Tibial nerve (tissue), 4 donors: ENCODE results near the gene NDFIP1. TPM values are rescaled to one million over a fixed set of nuclear protein-coding genes. Genes with fewer than 3 reads are reported as not detected.

ENCODE experiments used
- DNase-seq, 2 donors: peaks; one replicate each; pipeline ENCODE4 v3.0.0-alpha.2; 2019; ENCODE audit warnings: low spot score in 2 of 2
- H3K27ac ChIP-seq, 4 donors: fragments of 200-600 bp; sonication (generic) in 3 of 4; one replicate each; pipeline ENCODE4 v1.5.1; 2017 to 2019; ENCODE audit warnings: mild to moderate bottlenecking in 1 of 4
- H3K27me3 ChIP-seq, 2 donors: fragments of 200-600 bp; sonication (generic) in 1 of 2; one replicate each; pipeline versions ENCODE4 v1.5.1 to v1.6.0; 2017 to 2019
- H3K36me3 ChIP-seq, 3 donors: fragments of 200-600 bp; sonication (generic); one replicate each; pipeline ENCODE4 v1.5.1; 2018 to 2019
- H3K4me1 ChIP-seq, 4 donors: fragments of 200-600 bp; sonication (generic) in 3 of 4; one replicate each; pipeline ENCODE4 v1.5.1; 2017 to 2019
- H3K4me3 ChIP-seq, 4 donors: fragments of 200-600 bp; sonication (generic) in 3 of 4; one replicate each; pipeline ENCODE4 v1.5.1; 2017 to 2019; ENCODE audit warnings: mild to moderate bottlenecking in 1 of 4, moderate library complexity in 1 of 4
- H3K9me3 ChIP-seq, 4 donors: fragments of 200-600 bp; sonication (generic) in 3 of 4; one replicate each; pipeline ENCODE4 v1.5.1; 2017 to 2019
- EP300 ChIP-seq, 2 donors: sonication (generic); formaldehyde crosslinking; IDR thresholded peaks; one replicate each; pipeline ENCODE4 v1.6.1; 2017; ENCODE audit warnings: antibody characterized with exemption in 2 of 2, mild to moderate bottlenecking in 1 of 2
- POLR2A ChIP-seq, 2 donors: fragments of 450-650 bp; IDR thresholded peaks; one replicate each; pipeline ENCODE4 v1.6.1; 2017; ENCODE audit warnings: antibody characterized with exemption in 2 of 2, mild to moderate bottlenecking in 2 of 2, moderate library complexity in 2 of 2
- WGBS, 2 donors: methylation state at CpG; one replicate each; pipeline ENCODE4 v1.1.5; 2018; 5-methylcytosine and 5-hydroxymethylcytosine counted together
- total RNA-seq, 4 donors: library from RNA; depleted of rRNA; stranded (reverse); fragments of >200 nt; gene quantifications; one replicate each; pipeline ENCODE4 v1.1.0, GENCODE V29; 2016
- TF ChIP-seq, protein P1 (sequence below), 5 experiments: fragments of 200-600 bp in 3 of 5; fragments of 450-650 bp in 2 of 5; sonication (generic) in 3 of 5; IDR thresholded peaks; one replicate each; pipeline ENCODE4 v1.5.1; 2016 to 2019; ENCODE audit warnings: antibody characterized with exemption in 5 of 5, mild to moderate bottlenecking in 3 of 5, moderate library complexity in 2 of 5

NDFIP1 gene
- total RNA-seq, 4 donors from 2014 or later: 96.1 to 172 (median 107) TPM

DNA sequence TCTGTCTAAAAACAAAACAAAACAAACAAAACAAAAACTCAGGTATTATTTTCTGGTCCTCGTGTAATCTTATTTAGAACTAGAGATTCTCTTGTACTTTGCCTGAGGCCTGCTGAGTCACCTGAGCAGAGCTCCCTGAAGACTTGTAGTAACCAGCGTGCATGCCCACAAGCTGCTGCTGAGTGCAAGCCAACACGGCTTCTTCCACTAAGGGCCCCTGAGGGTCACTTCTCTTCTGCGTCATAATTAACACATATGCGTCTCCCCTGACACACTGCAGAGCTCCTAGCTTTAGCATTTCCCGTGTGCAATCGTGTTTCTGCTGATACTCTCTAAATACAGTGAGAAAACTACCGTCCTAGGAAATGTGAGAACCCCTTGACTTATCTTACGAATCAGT, 10.9 kb upstream of the NDFIP1 start:
- 79 to 83% methylated on average over 9 of the region's 9 CpGs for WGBS, 2 donors
- no peak for DNase-seq
- TF ChIP-seq, protein P1, sequence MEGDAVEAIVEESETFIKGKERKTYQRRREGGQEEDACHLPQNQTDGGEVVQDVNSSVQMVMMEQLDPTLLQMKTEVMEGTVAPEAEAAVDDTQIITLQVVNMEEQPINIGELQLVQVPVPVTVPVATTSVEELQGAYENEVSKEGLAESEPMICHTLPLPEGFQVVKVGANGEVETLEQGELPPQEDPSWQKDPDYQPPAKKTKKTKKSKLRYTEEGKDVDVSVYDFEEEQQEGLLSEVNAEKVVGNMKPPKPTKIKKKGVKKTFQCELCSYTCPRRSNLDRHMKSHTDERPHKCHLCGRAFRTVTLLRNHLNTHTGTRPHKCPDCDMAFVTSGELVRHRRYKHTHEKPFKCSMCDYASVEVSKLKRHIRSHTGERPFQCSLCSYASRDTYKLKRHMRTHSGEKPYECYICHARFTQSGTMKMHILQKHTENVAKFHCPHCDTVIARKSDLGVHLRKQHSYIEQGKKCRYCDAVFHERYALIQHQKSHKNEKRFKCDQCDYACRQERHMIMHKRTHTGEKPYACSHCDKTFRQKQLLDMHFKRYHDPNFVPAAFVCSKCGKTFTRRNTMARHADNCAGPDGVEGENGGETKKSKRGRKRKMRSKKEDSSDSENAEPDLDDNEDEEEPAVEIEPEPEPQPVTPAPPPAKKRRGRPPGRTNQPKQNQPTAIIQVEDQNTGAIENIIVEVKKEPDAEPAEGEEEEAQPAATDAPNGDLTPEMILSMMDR (IDR thresholded peaks at IDR 0.05): no peak
- no peak for TF ChIP-seq POLR2A (IDR thresholded peaks at IDR 0.05)
- no peak for TF ChIP-seq EP300 (IDR thresholded peaks at IDR 0.05)
- Histone ChIP-seq H3K36me3 (no peaks in the 10 kb centered on the region), H3K4me3 (no peak overlapping the region), H3K27ac (no peak overlapping the region), H3K4me1 (peaks cover 0 to 4% (median 0%) of the 10 kb centered on the region in 4 donors), H3K9me3 (no peaks in the 10 kb centered on the region), H3K27me3 (no peaks in the 10 kb centered on the region)

DNA sequence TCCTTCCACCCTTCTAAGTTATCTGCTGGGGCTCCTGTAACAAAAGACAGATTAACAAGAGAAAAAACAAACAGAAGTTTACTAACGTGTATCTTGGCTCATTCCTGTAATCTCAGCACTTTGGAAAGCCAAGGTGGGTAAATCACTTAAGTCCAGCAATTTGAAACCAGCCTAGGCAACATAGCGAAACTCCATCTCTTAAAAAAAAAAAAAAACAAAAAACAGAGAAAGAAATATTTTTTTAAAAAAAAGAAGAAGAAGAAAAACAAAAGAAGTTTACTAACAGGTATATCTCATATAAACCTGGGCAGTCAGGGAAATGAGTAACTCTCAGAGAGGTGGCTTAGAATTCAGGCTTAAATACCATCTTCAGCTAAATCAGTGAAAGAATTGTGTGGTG, 10.3 kb upstream of the NDFIP1 start:
- WGBS, 2 donors: 85 to 88% methylated on average over 2 of the region's 2 CpGs
- H3K9me3 ChIP-seq: no peaks in the 10 kb centered on the region
- no peak for DNase-seq
- peaks cover 0 to 4% (median 0%) of the 10 kb centered on the region in 4 donors for H3K4me1 ChIP-seq
- no peak overlapping the region for H3K27ac ChIP-seq
- no peaks in the 10 kb centered on the region for H3K36me3 ChIP-seq
- no peaks in the 10 kb centered on the region for H3K27me3 ChIP-seq
- TF ChIP-seq, protein P1 (IDR thresholded peaks at IDR 0.05): no peak
- TF ChIP-seq EP300 (IDR thresholded peaks at IDR 0.05): no peak
- TF ChIP-seq POLR2A (IDR thresholded peaks at IDR 0.05): no peak
- H3K4me3 ChIP-seq: no peak overlapping the region

DNA sequence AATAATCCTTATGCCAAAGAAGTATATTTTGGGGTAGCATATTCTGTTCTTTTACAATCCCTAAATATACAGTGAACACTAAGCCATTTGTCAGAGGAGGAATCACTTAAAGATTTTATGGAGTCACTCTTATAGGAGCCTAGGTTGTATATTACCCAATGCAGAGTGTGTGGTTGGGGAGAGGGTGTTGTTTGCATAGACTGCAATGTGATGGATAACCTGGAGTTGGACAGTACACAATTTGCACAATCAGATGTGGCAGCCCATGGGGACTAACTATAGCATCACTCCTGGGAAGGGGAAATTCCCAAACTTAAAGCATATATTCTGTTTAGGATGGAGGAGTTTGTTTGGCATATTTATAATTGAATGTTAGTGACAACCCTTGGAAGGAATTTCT, 9.6 kb upstream of the NDFIP1 start:
- Histone ChIP-seq H3K4me1 (peaks cover 0 to 4% (median 0%) of the 10 kb centered on the region in 4 donors), H3K27me3 (no peaks in the 10 kb centered on the region), H3K36me3 (no peaks in the 10 kb centered on the region), H3K4me3 (no peak overlapping the region), H3K27ac (no peak overlapping the region), H3K9me3 (no peaks in the 10 kb centered on the region)
- DNase-seq: no peak
- no peak for TF ChIP-seq EP300 (IDR thresholded peaks at IDR 0.05)
- TF ChIP-seq POLR2A (IDR thresholded peaks at IDR 0.05): no peak
- TF ChIP-seq, protein P1 (IDR thresholded peaks at IDR 0.05): no peak

DNA sequence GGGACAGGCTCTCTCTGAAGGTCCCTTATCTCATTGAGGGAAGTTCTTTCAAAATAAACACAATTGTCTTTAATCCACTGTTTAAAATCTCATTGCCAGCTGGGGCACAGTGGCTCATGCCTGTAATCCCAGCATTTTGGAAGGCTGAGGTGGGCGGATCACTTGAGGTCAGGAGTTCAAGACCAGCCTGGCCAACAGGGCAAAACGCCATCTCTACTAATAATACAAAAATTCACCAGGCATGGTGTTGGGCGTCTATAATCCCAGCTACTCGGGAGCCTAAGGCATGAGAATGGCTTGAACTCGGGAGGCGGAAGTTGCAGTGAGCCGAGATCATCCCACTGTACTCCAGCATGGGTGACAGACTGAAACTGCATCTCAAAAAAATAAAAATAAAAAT, 8.3 kb upstream of the NDFIP1 start:
- H3K4me1 ChIP-seq: no peaks in the 10 kb centered on the region
- TF ChIP-seq POLR2A (IDR thresholded peaks at IDR 0.05) (no peak), EP300 (IDR thresholded peaks at IDR 0.05) (no peak)
- TF ChIP-seq, protein P1 (IDR thresholded peaks at IDR 0.05): no peak
- no peaks in the 10 kb centered on the region for H3K36me3 ChIP-seq
- no peaks in the 10 kb centered on the region for H3K27me3 ChIP-seq
- WGBS, 2 donors: 75 to 77% methylated on average over 7 of the region's 7 CpGs
- no peak for DNase-seq
- H3K4me3 ChIP-seq: no peak overlapping the region
- no peaks in the 10 kb centered on the region for H3K9me3 ChIP-seq
- H3K27ac ChIP-seq: no peak overlapping the region

DNA sequence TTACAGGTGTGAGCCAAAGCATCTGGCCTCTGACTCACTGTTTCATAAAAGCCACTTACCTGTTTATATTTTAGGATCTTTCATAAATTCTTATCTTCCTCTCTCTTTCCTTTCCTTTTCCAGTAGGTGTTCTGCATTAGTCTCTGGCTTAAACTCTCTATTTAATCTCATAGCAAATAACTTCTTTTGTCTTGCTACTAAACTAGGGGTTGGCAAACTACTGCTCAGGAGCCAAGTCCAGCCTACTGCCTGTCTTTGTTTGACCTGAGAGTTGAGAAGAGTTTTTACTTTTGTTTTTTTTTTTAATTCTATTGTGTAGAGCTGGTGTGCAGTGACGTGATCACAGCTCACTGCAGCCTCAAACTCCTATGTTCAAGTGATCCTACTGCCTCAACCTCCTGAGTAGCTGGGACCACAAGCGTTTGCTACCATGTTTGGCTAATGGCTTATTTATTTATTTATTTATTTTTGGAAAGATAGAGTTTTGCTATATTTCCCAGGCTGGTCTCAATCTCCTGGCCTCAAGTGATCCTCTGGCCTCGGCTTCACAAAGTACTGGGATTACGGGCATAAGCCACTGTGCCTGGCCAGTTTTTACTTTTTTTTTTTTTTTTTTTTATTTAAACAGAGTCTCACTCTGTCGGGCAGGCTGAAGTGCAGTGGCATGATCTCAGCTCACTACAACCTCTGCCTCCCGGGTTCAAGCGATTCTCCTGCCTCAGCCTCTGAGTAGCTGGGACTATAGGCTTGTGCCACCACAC, 5.4 kb upstream of the NDFIP1 start:
- WGBS, 2 donors: 91 to 92% methylated on average over 7 of the region's 7 CpGs
- DNase-seq: no peak
- Histone ChIP-seq H3K4me3 (no peak overlapping the region), H3K4me1 (peaks cover 0 to 15% (median 0%) of the 10 kb centered on the region in 4 donors), H3K27ac (no peak overlapping the region), H3K36me3 (no peaks in the 10 kb centered on the region), H3K27me3 (no peaks in the 10 kb centered on the region), H3K9me3 (no peaks in the 10 kb centered on the region)
- TF ChIP-seq POLR2A (IDR thresholded peaks at IDR 0.05): no peak
- TF ChIP-seq, protein P1 (IDR thresholded peaks at IDR 0.05): no peak
- no peak for TF ChIP-seq EP300 (IDR thresholded peaks at IDR 0.05)
